RPMI8226 (cell line): ENCODE data around the gene KRTAP29-1.
A peak's percentile ranks its signal among the peaks of the same experiment; 100 is the strongest.
"Not testable (repeated sequence)": the region's sequence is repeated elsewhere in the genome, so short reads cannot be mapped to it uniquely, and the experiment has no call there.

Experiments
- DNase-seq: peaks from one replicate; pipeline ENCODE4 v3.0.0-alpha.2; 2015

KRTAP29-1 gene

GRCh38 chr17:41301916-41302901 lies at the start of gene KRTAP29-1:
TSS of gene KRTAP29-1 (minus strand) at chr17:41302851. CDS start at chr17:41302851, 0 bp downstream.
- DNase-seq = peak; percentile 57

GRCh38 chr17:41351177-41351576 lies 48.5 kb upstream of the KRTAP29-1 start:
- DNase-seq = no peak

GRCh38 chr17:41350381-41350878 lies 47.8 kb upstream of the KRTAP29-1 start, which contains the start of gene KRT33A:
TSS of gene KRT33A (minus strand) at chr17:41350828. CDS start at chr17:41350767, 61 bp downstream.
- not testable (repeated sequence) for DNase-seq

GRCh38 chr17:41347869-41348760 lies 45.5 kb upstream of the KRTAP29-1 start:
- DNase-seq = no peak

GRCh38 chr17:41346421-41346820 lies 43.8 kb upstream of the KRTAP29-1 start:
- DNase-seq = not testable (repeated sequence)

- no peak for DNase-seq
Observed at GRCh38 chr17:41345992-41346391, 43.3 kb upstream of the KRTAP29-1 start.

GRCh38 chr17:41343029-41343428 lies 40.4 kb upstream of the KRTAP29-1 start:
- DNase-seq = no peak

- DNase-seq = peak; percentile 62
Observed at GRCh38 chr17:41340934-41341861, 38.5 kb upstream of the KRTAP29-1 start.

GRCh38 chr17:41340494-41340893 lies 37.8 kb upstream of the KRTAP29-1 start:
- peak; percentile 48 for DNase-seq

- DNase-seq = peak; percentile 55
Observed at GRCh38 chr17:41339571-41340172, 37.0 kb upstream of the KRTAP29-1 start.

GRCh38 chr17:41338961-41339485 lies 36.4 kb upstream of the KRTAP29-1 start:
- peak; percentile 95 for DNase-seq

- no peak for DNase-seq
Observed at GRCh38 chr17:41335747-41336146, 33.1 kb upstream of the KRTAP29-1 start.

- peak; percentile 52 for DNase-seq
Observed at GRCh38 chr17:41334385-41335305, 32.0 kb upstream of the KRTAP29-1 start.

GRCh38 chr17:41333836-41334235 lies 31.2 kb upstream of the KRTAP29-1 start:
- DNase-seq = no peak

- no peak for DNase-seq
Observed at GRCh38 chr17:41333098-41333497, 30.4 kb upstream of the KRTAP29-1 start.

- no peak for DNase-seq
Observed at GRCh38 chr17:41332239-41332638, 29.6 kb upstream of the KRTAP29-1 start.

- DNase-seq = no peak
Observed at GRCh38 chr17:41331606-41332005, 29.0 kb upstream of the KRTAP29-1 start.

GRCh38 chr17:41329279-41329948 lies 26.8 kb upstream of the KRTAP29-1 start:
- DNase-seq = peak; percentile 51

- no peak for DNase-seq
Observed at GRCh38 chr17:41328207-41328606, 25.6 kb upstream of the KRTAP29-1 start.
